ENCODE measurements around the gene UBL4A.

GRCh38 chrX:154444755-154445246, 41.6 kb downstream of the UBL4A start:
- no peak for TF ChIP-seq CTCF (IDR thresholded peaks at IDR 0.05; ENCODE audit: low read depth, low read length)
- TF ChIP-seq POLR2A (IDR thresholded peaks at IDR 0.05; ENCODE audit: extremely low read depth, insufficient read length): no peak
- TF ChIP-seq MAX (IDR thresholded peaks at IDR 0.05; ENCODE audit: low read depth, low read length): no peak

Measured in NB4 (cell line).